GM18870 (cell line): ENCODE measurements around the gene PCDHGA6.
"Not testable (repeated sequence)": the region's sequence is repeated elsewhere in the genome, so short reads cannot be mapped to it uniquely, and the experiment has no call there.

Source experiments
- ATAC-seq: cut with Tn5 transposase; IDR thresholded peaks from one replicate; pipeline ENCODE4 v1.9.1; 2021; ENCODE audit warnings: moderate library complexity; ENCODE audit not compliant: unreplicated experiment

Gene PCDHGA6

DNA sequence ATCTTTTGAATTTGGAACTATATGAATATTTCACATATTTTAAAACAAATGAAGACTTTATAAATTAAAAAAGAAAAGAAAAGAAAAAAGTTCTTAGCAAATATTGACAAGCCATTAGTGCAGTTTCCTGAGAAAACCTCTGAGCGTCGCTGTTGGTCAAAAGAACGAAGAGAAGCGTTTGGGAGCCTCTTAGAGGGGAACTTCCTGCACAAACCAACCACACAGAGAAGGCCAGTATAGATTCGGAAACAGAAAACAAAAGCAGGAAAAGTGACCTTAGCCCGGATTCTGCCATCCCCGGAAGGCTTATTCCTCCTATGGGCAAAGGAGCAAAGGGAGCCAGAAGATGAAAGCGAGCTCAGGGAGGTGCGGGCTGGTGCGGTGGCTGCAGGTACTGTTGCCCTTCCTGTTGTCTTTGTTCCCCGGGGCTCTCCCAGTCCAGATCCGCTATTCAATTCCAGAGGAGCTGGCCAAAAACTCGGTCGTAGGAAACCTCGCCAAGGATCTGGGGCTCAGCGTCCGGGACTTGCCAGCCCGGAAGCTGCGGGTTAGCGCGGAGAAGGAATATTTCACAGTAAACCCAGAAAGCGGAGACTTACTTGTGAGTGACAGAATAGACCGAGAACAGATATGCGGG is 13.8 kb upstream of the PCDHGA6 start, which contains the start of gene PCDHGB2:
Gene PCDHGB2 (plus strand): TSS at position 205 of the 637 bp plus-strand sequence. CDS start 142 bp downstream, at position 347.
- peak; percentile 61 for ATAC-seq

DNA sequence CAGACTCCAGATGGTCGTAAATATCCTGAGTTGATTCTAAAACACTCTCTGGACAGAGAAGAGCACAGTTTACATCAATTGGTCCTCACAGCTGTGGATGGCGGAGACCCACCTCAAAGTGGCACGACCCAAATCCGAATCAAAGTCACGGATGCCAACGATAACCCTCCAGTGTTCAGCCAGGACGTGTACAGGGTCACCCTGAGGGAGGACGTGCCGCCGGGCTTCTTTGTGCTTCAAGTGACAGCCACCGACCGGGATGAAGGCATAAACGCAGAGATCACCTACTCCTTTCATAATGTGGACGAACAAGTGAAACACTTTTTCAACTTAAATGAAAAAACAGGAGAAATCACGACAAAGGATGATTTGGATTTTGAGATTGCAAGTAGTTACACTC is 13.0 kb upstream of the PCDHGA6 start:
- no peak for ATAC-seq

DNA sequence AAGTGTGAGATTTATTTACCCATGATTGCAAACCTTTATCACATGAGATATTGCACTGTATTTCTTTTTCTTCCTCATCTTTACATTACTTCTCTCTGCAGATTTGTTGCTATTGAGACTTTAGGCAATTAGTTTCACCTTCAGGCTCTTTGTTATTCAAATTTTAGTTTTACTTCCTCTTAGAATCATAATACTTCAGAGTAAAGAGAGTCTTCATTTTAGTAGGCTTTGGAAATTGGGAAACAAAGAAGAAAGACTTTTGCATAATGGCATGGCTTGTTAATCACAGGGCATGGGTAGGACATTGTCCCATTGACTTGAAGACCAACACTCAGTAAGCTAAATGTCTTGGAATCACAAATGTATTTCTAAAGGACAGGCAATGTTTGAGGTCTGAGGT is 11.0 kb upstream of the PCDHGA6 start:
- no peak for ATAC-seq

DNA sequence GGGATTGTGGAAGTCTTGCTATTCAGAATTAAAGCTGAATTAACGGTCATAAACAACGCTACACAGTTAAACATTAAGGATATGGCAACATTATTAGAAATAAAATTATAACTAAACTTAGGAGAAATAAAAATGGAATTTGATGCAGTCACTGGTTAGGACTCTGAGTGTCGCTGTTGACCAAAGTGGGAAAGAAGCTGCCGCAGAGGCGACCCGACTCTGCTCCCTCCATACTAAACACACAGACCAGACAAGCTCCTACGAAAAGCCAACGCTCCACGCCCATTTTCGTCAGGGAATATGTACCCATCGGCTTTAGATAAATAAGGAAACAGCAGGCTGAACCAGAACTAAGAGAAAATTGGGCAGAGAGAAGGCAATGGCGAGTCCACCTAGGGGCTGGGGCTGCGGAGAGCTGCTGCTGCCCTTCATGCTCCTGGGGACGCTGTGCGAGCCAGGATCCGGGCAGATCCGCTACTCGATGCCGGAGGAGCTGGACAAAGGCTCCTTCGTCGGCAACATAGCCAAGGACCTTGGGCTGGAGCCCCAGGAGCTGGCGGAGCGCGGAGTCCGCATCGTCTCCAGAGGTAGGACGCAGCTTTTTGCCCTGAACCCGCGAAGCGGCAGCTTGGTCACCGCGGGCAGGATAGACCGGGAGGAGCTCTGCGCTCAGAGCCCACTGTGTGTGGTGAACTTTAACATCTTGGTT is 9.6 kb upstream of the PCDHGA6 start, which contains the start of gene PCDHGA5:
Gene PCDHGA5 (plus strand): TSS at position 211 of the 709 bp plus-strand sequence. CDS start 169 bp downstream, at position 380.
- no peak for ATAC-seq

DNA sequence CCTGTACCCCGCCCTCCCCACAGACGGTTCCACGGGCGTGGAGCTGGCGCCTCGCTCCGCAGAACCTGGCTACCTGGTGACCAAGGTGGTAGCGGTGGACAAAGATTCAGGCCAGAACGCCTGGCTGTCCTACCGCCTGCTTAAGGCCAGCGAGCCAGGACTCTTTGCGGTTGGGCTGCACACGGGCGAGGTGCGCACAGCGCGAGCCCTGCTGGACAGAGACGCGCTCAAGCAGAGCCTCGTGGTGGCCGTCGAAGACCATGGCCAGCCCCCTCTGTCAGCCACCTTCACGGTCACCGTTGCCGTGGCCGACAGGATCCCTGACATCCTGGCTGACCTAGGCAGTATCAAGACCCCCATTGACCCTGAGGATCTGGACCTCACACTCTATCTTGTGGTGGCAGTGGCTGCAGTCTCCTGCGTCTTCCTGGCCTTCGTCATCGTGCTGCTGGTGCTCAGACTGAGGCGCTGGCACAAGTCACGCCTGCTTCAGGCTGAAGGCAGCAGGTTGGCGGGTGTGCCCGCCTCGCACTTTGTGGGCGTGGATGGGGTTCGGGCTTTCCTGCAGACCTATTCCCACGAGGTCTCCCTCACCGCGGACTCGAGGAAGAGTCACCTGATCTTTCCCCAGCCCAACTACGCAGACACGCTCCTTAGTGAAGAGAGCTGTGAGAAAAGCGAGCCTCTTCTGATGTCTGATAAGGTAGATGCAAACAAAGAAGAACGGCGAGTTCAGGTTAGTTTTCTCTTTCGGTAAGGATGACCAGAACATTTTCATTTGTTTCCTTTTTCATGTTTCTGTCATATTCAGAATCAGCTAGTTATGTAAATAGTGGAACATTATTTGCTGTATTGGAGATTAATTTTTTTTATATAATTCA is 7.4 kb upstream of the PCDHGA6 start:
- no peak for ATAC-seq

DNA sequence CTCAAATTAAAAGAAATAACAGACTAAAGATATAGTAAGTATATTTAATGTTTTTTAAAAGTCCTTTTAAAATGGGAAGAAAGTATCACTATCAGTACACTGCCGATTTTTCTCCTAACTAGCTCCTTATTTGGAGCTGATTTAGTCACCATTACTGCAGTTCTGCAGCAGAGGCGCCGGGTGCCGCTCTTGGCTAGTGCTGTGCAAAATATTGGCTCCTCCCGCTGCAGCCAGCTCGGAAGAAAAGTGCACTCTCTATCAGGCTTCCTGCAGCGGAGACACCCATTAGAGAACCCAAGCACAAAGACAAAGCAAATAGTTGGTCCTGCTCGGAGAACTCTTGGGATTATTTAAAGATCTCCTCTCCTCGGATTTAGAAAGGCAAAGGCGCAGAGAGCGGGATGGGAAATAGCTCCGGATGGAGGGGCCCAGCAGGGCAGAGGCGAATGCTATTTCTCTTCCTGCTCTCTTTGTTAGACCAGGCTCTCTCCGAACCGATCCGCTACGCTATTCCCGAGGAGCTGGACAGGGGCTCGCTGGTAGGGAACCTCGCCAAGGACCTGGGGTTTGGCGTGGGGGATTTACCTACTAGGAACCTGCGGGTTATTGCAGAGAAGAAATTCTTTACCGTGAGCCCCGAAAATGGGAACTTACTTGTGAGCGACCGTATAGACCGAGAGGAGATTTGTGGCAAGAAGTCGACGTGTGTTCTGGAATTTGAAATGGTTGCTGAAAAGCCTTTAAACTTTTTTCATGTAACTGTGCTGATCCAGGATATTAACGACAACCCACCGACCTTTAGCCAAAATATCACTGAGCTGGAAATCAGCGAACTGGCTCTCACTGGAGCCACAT is 3.5 kb upstream of the PCDHGA6 start, which contains the start of gene PCDHGB3:
Gene PCDHGB3 (plus strand): TSS at position 249 of the 855 bp plus-strand sequence. CDS start 153 bp downstream, at position 402.
- ATAC-seq = peak; percentile 94

DNA sequence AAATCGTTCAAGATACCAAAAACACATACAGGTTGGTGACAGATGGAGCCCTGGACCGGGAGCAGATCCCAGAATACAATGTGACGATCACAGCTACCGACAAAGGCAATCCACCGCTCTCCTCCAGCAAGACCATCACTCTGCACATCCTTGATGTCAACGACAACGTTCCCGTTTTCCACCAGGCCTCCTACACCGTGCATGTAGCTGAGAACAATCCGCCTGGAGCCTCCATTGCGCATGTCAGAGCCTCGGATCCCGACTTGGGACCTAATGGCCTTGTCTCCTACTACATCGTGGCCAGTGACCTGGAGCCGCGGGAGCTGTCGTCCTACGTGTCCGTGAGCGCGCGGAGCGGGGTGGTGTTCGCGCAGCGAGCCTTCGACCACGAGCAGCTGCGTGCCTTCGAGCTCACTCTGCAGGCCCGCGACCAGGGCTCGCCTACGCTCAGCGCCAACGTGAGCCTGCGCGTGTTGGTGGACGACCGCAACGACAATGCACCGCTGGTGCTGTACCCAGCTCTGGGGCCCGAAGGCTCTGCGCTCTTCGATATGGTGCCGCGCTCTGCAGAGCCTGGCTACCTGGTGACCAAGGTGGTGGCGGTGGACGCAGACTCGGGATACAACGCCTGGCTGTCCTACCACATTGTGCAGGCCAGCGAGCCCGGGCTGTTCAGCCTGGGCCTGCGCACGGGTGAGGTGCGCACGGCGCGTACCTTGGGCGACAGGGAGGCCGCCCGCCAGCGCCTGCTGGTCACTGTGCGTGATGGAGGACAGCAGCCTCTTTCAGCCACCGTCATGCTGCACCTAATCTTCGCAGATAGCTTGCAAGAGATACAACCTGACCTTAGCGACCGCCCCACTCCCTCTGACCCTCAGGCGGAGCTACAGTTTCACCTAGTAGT is 1.9 kb upstream of the PCDHGA6 start:
- ATAC-seq = no peak

DNA sequence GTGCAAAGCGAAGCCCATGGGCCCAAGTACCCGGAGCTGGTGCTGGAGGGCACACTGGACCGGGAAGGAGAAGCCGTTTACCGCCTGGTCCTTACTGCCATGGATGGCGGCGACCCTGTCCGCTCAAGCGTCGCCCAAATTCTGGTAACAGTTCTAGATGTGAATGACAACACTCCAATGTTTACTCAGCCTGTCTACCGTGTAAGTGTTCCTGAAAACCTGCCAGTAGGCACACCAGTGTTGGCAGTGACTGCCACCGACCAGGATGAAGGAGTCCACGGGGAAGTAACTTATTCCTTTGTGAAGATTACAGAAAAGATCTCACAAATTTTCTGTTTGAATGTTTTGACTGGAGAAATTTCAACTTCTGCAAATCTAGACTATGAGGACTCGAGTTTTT is 936 bp downstream of the PCDHGA6 start:
- ATAC-seq = no peak

DNA sequence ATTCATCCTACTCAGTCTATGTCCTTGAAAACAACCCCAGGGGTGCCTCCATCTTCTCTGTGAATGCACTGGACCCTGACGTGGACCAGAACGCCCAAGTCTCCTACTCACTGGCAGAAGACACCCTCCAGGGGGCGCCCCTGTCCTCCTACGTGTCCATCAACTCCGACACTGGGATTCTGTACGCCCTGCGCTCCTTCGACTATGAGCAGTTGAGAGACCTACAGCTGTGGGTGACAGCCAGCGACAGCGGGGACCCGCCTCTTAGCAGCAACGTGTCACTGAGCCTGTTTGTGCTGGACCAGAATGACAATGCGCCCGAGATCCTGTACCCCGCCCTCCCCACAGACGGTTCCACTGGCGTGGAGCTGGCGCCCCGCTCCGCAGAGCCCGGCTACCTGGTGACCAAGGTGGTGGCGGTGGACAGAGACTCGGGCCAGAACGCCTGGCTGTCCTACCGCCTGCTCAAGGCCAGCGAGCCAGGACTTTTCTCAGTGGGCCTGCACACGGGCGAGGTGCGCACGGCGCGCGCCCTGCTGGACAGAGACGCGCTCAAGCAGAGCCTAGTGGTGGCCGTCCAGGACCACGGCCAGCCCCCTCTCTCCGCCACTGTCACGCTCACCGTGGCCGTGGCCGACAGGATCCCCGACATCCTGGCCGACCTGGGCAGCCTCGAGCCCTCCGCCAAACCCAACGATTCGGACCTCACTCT is 1.9 kb downstream of the PCDHGA6 start:
- not testable (repeated sequence) for ATAC-seq

DNA sequence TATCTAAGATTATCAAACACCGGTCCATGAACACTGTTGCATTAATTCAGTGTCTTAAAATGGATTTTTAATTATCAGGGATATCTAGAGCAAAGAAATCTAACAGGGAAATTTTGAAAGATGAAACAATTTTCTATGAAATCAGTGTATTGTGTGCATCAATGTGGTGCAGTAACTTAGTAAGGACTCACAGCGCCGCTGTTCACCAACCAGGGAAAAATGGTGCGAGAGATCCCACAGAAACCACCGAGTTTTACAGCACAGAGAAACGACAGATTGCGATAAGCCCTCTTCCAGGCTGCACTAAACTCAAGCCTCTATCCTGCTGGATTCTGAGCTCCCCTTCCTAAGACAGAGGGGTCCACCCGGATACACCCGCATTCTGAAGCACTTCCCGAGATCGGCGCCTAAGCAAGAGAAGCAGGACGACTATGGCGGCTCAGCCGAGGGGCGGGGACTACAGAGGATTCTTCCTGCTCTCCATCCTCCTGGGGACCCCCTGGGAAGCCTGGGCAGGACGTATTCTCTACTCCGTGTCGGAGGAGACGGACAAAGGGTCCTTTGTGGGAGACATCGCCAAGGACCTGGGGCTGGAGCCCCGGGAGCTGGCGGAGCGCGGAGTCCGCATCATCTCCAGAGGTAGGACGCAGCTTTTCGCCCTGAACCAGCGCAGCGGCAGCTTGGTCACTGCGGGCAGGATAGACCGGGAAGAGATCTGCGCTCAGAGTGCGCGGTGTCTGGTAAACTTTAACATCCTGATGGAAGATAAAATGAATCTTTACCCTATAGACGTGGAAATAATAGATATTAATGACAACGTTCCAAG is 9.0 kb downstream of the PCDHGA6 start, which contains the start of gene PCDHGA7:
Gene PCDHGA7 (plus strand): TSS at position 274 of the 826 bp plus-strand sequence. CDS start 158 bp downstream, at position 432.
- no peak for ATAC-seq

DNA sequence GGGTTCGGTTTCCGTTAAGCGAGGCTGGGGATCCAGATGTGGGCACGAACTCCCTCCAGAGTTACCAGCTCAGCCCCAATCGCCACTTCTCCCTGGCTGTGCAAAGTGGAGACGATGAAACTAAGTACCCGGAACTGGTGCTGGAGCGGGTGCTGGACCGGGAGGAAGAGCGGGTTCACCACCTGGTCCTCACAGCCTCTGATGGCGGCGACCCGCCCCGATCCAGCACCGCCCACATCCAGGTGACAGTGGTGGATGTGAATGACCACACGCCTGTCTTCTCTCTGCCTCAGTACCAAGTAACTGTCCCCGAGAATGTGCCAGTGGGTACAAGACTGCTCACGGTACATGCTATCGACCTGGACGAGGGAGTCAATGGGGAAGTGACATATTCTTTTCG is 9.7 kb downstream of the PCDHGA6 start:
- ATAC-seq = no peak

DNA sequence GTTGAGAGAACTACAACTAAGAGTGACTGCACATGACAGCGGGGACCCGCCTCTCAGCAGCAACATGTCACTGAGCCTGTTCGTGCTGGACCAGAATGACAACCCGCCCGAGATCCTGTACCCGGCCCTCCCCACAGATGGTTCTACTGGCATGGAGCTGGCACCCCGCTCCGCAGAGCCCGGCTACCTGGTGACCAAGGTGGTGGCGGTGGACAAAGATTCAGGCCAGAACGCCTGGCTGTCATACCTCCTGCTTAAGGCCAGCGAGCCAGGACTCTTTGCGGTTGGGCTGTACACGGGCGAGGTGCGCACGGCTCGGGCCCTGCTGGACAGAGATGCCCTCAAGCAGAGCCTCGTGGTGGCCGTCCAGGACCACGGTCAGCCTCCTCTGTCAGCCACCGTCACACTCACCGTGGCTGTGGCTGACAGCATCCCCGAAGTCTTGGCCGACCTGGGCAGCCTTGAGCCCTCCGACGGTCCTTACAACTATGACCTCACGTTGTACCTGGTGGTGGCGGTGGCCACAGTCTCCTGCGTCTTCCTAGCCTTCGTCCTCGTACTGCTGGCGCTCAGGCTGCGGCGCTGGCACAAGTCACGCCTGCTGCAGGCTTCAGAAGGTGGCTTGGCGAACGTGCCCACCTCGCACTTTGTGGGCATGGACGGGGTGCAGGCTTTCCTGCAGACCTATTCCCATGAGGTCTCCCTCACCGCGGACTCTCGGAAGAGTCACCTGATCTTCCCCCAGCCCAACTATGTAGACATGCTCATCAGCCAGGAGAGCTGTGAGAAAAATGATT is 11.0 kb downstream of the PCDHGA6 start:
- ATAC-seq = no peak

DNA sequence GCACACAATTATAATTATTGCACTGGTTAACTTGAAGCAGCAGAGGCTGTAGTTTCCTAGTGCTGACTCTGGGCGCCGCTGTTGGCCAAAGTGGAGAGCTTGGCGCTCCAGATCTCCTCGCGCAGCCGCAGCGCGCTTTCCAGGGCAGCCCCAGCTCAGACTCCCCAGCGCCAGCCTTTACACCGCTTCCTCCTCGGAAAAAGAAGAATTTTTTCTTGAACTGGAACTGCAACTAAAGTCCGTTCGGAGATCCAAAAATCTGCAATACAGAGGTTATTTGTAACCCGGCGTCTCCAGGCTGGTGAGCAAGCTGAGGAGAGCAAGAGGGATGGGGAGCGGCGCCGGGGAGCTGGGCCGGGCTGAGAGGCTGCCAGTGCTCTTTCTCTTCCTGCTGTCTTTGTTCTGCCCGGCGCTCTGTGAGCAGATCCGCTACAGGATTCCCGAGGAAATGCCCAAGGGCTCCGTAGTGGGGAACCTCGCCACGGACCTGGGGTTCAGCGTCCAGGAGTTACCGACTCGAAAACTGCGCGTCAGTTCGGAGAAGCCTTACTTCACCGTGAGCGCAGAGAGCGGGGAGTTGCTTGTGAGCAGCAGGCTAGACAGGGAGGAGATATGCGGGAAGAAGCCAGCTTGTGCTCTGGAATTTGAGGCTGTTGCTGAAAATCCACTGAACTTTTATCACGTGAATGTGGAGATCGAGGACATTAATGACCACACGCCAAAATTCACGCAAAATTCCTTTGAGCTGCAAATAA is 14.0 kb downstream of the PCDHGA6 start, which contains the start of gene PCDHGB4:
Gene PCDHGB4 (plus strand): TSS at position 142 of the 755 bp plus-strand sequence. CDS start 187 bp downstream, at position 329.
- peak; percentile 63 for ATAC-seq

DNA sequence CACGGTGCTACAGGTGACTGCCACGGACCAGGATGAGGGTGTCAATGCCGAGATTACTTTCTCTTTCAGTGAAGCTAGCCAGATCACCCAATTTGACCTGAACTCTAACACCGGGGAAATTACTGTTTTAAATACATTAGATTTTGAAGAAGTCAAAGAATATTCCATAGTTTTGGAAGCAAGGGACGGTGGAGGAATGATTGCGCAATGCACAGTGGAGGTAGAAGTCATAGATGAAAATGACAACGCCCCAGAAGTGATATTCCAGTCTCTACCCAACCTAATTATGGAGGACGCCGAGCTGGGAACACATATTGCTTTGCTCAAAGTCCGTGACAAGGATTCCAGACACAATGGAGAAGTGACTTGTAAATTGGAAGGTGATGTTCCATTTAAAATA is 15.0 kb downstream of the PCDHGA6 start:
- ATAC-seq = no peak

DNA sequence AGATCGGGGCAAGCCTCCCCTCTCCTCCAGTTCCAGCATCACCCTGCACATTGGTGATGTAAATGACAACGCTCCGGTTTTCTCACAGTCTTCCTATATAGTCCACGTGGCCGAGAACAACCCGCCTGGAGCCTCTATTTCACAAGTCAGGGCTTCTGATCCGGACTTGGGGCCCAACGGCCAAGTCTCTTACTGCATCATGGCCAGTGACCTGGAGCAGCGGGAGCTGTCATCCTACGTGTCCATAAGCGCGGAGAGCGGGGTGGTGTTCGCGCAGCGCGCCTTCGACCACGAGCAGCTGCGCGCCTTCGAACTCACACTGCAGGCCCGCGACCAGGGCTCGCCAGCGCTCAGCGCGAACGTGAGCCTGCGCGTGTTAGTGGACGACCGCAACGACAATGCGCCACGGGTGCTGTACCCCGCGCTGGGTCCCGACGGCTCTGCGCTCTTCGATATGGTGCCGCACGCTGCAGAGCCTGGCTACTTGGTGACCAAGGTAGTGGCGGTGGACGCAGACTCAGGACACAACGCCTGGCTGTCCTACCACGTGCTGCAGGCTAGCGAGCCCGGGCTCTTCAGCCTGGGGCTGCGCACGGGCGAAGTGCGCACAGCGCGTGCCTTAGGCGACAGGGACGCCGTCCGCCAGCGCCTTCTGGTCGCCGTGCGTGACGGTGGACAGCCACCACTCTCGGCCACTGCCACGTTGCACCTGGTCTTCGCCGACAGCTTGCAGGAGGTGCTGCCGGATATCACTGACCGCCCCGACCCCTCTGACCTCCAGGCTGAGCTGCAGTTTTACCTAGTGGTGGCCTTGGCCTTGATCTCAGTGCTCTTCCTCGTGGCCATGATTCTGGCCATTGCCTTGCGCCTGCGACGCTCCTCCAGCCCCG is 15.7 kb downstream of the PCDHGA6 start:
- no peak for ATAC-seq
